Measurements from ENCODE around the gene BFSP2.

- TF ChIP-seq CTCF (IDR thresholded peaks at IDR 0.05 in 4 of 5, conservative IDR thresholded peaks at IDR 0.05 in 1 of 5) (no peak), POLR2A (IDR thresholded peaks at IDR 0.05) (no peak)
These were observed 25.3 kb downstream of the BFSP2 start for GRCh38 chr3:133424937-133425869.

Measured in gastrocnemius medialis (tissue), 4 donors.